ENCODE results near the gene ACOXL. TPM values are rescaled to one million over a fixed set of nuclear protein-coding genes. Genes with fewer than 3 reads are reported as not detected.

The ACOXL gene
- total RNA-seq, 1 donor from 2014 or later: not detected

- H3K9ac ChIP-seq (ENCODE audit: low read depth in 1 of 3, low read length in 3 of 3): no peak overlapping the region
- peaks cover 0 to 2% (median 0%) of the 10 kb centered on the region in 3 donors for H3K9me3 ChIP-seq (ENCODE audit: control insufficient read depth in 3 of 3, low read length in 3 of 3)
- no peaks in the 10 kb centered on the region for H3K4me1 ChIP-seq (ENCODE audit: control insufficient read depth in 3 of 3, insufficient read depth in 3 of 3, low read length in 3 of 3)
- H3K27ac ChIP-seq (ENCODE audit: low read depth, low read length): no peak overlapping the region
- H3K27me3 ChIP-seq (ENCODE audit: control insufficient read depth in 3 of 3, insufficient read depth in 3 of 3, low read length in 3 of 3): peaks cover 0 to 13% (median 3%) of the 10 kb centered on the region in 3 donors
- no peak overlapping the region for H3K4me3 ChIP-seq (ENCODE audit: low read length in 3 of 3)
- H3K36me3 ChIP-seq (ENCODE audit: control insufficient read depth in 3 of 3, insufficient read depth in 3 of 3, low read length in 3 of 3): no peaks in the 10 kb centered on the region
These were observed 144.0 kb downstream of the ACOXL start for GRCh38 chr2:110876167-110876999.

GRCh38 chr2:110877031-110877827 lies 144.9 kb downstream of the ACOXL start:
- Histone ChIP-seq H3K4me1 (ENCODE audit: control insufficient read depth in 3 of 3, insufficient read depth in 3 of 3, low read length in 3 of 3) (no peaks in the 10 kb centered on the region), H3K9ac (ENCODE audit: low read depth in 1 of 3, low read length in 3 of 3) (no peak overlapping the region), H3K27me3 (ENCODE audit: control insufficient read depth in 3 of 3, insufficient read depth in 3 of 3, low read length in 3 of 3) (peaks cover 0 to 13% (median 3%) of the 10 kb centered on the region in 3 donors), H3K27ac (ENCODE audit: low read depth, low read length) (no peak overlapping the region), H3K9me3 (ENCODE audit: control insufficient read depth in 3 of 3, low read length in 3 of 3) (peaks cover 0 to 2% (median 0%) of the 10 kb centered on the region in 3 donors), H3K4me3 (ENCODE audit: low read length in 3 of 3) (no peak overlapping the region), H3K36me3 (ENCODE audit: control insufficient read depth in 3 of 3, insufficient read depth in 3 of 3, low read length in 3 of 3) (no peaks in the 10 kb centered on the region)

DNA sequence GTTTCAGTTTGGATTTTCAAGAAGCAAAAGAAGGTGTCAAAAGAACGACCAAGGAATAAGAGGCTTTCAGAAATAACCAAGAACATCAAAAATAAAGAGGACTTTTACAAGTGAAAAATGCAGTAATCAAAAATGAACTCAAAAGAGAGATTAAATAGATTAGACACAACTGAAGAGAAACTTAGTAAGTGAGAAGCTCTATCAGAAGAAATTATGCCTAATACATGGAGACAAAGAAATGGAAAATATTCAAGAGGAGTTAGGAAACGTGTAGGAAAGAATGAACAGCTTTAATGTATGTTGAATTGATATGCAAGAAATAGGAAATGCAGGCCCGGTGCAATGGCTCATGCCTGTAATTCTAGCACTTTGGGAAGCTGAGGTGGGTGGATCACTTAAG lies 145.8 kb downstream of the ACOXL start:
- no peaks in the 10 kb centered on the region for H3K36me3 ChIP-seq (ENCODE audit: control insufficient read depth in 3 of 3, insufficient read depth in 3 of 3, low read length in 3 of 3)
- H3K9ac ChIP-seq (ENCODE audit: low read depth in 1 of 3, low read length in 3 of 3): no peak overlapping the region

DNA sequence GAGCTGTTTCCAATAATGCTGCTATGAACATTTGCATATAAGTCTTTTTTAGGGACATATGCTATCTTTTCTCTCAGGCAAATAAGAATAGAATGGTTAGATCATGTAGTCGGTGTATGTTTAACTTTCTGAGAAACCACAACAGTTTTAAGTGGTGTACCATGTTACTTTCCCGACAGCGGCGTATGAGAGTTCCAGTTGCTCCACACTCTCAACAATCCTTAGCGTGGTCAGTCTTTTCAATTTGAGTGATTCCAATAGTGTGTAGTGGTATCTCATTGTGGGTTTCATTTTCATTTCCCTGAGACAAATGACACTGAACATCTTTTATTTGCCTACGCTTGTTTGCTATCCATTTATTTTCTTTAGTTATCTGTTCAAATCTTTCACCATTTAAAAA lies 149.5 kb downstream of the ACOXL start:
- no peak overlapping the region for H3K27ac ChIP-seq (ENCODE audit: low read depth, low read length)
- H3K9me3 ChIP-seq (ENCODE audit: control insufficient read depth in 3 of 3, low read length in 3 of 3): peaks cover 0 to 2% (median 0%) of the 10 kb centered on the region in 3 donors
- H3K4me1 ChIP-seq (ENCODE audit: control insufficient read depth in 3 of 3, insufficient read depth in 3 of 3, low read length in 3 of 3): no peaks in the 10 kb centered on the region
- H3K27me3 ChIP-seq (ENCODE audit: control insufficient read depth in 3 of 3, insufficient read depth in 3 of 3, low read length in 3 of 3): peaks cover 0 to 2% (median 0%) of the 10 kb centered on the region in 3 donors
- H3K9ac ChIP-seq (ENCODE audit: low read depth in 1 of 3, low read length in 3 of 3): no peak overlapping the region
- H3K4me3 ChIP-seq (ENCODE audit: low read length in 3 of 3): no peak overlapping the region
- H3K36me3 ChIP-seq (ENCODE audit: control insufficient read depth in 3 of 3, insufficient read depth in 3 of 3, low read length in 3 of 3): no peaks in the 10 kb centered on the region

More for the DNA sequence above, 145.8 kb downstream of the ACOXL start:
- Histone ChIP-seq H3K4me3 (ENCODE audit: low read length in 3 of 3) (no peak overlapping the region), H3K4me1 (ENCODE audit: control insufficient read depth in 3 of 3, insufficient read depth in 3 of 3, low read length in 3 of 3) (no peaks in the 10 kb centered on the region), H3K9me3 (ENCODE audit: control insufficient read depth in 3 of 3, low read length in 3 of 3) (peaks cover 0 to 2% (median 0%) of the 10 kb centered on the region in 3 donors), H3K27me3 (ENCODE audit: control insufficient read depth in 3 of 3, insufficient read depth in 3 of 3, low read length in 3 of 3) (peaks cover 0 to 13% (median 3%) of the 10 kb centered on the region in 3 donors), H3K27ac (ENCODE audit: low read depth, low read length) (no peak overlapping the region)

GRCh38 chr2:110883406-110883805 lies 151.0 kb downstream of the ACOXL start:
- no peak overlapping the region for H3K27ac ChIP-seq (ENCODE audit: low read depth, low read length)
- H3K36me3 ChIP-seq (ENCODE audit: control insufficient read depth in 3 of 3, insufficient read depth in 3 of 3, low read length in 3 of 3): no peaks in the 10 kb centered on the region
- no peaks in the 10 kb centered on the region for H3K9me3 ChIP-seq (ENCODE audit: control insufficient read depth in 3 of 3, low read length in 3 of 3)
- H3K27me3 ChIP-seq (ENCODE audit: control insufficient read depth in 3 of 3, insufficient read depth in 3 of 3, low read length in 3 of 3): no peaks in the 10 kb centered on the region
- no peaks in the 10 kb centered on the region for H3K4me1 ChIP-seq (ENCODE audit: control insufficient read depth in 3 of 3, insufficient read depth in 3 of 3, low read length in 3 of 3)
- H3K9ac ChIP-seq (ENCODE audit: low read depth in 1 of 3, low read length in 3 of 3): no peak overlapping the region
- H3K4me3 ChIP-seq (ENCODE audit: low read length in 3 of 3): no peak overlapping the region

DNA sequence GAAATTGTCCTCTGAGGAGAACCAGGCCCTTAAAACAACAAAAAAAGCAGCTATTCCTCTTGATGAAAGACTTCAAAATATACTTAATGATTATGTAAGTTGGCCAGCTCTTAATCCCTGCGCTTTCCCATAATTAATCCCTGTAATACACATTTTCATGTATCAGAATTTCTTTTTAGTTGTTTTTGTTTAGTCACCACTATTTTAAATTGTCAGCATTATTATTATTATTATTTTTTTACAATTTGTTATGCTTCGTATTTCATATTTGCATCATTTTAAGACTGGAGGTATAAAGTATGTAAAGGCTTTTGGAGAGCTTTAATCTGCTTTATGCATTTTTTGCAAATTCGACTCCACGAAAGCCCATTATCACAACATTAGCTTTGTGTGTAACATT lies 152.9 kb downstream of the ACOXL start:
- Histone ChIP-seq H3K9ac (ENCODE audit: low read depth in 1 of 3, low read length in 3 of 3) (no peak overlapping the region), H3K27me3 (ENCODE audit: control insufficient read depth in 3 of 3, insufficient read depth in 3 of 3, low read length in 3 of 3) (no peaks in the 10 kb centered on the region), H3K4me1 (ENCODE audit: control insufficient read depth in 3 of 3, insufficient read depth in 3 of 3, low read length in 3 of 3) (no peaks in the 10 kb centered on the region), H3K27ac (ENCODE audit: low read depth, low read length) (no peak overlapping the region), H3K36me3 (ENCODE audit: control insufficient read depth in 3 of 3, insufficient read depth in 3 of 3, low read length in 3 of 3) (no peaks in the 10 kb centered on the region), H3K9me3 (ENCODE audit: control insufficient read depth in 3 of 3, low read length in 3 of 3) (no peaks in the 10 kb centered on the region), H3K4me3 (ENCODE audit: low read length in 3 of 3) (no peak overlapping the region)

DNA sequence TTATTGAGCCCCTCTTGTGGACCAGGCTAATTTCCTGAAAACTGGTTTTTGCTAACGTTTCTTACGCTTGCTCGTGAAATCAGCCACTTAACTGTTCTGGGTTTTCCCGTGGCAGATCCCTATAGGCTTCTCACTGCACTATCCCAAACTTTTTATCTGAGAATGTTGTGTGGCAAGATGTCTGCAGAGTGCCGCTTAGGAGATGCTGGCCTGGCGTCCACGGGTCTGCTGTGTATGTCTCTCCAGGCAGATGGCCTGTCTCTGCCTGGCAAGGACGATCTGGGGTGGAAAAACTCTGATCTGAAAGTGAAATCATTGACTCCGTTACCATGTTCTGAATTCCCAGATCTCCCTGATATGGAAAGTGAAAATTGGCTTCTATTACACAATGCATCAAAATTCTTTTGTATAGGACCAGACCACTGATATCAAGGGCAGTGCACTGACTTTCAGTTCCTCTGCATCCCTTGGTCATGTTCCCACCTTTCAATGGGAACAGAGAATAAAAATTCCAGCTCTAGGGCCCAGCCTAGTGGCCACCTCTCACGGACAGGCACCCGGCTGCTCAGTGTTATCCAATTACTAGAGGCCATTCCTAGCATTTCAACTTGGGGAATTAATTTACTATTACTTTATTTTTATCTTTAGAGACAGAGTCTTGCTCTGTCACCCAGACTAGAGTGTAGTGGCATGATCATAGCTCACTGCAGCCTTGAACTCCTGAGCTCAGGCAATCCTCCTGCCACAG lies 154.6 kb downstream of the ACOXL start:
- H3K9ac ChIP-seq (ENCODE audit: low read depth in 1 of 3, low read length in 3 of 3): no peak overlapping the region
- no peaks in the 10 kb centered on the region for H3K9me3 ChIP-seq (ENCODE audit: control insufficient read depth in 3 of 3, low read length in 3 of 3)
- H3K27ac ChIP-seq (ENCODE audit: low read depth, low read length): no peak overlapping the region
- H3K4me1 ChIP-seq (ENCODE audit: control insufficient read depth in 3 of 3, insufficient read depth in 3 of 3, low read length in 3 of 3): no peaks in the 10 kb centered on the region
- H3K4me3 ChIP-seq (ENCODE audit: low read length in 3 of 3): no peak overlapping the region
- H3K36me3 ChIP-seq (ENCODE audit: control insufficient read depth in 3 of 3, insufficient read depth in 3 of 3, low read length in 3 of 3): no peaks in the 10 kb centered on the region
- no peaks in the 10 kb centered on the region for H3K27me3 ChIP-seq (ENCODE audit: control insufficient read depth in 3 of 3, insufficient read depth in 3 of 3, low read length in 3 of 3)

- no peaks in the 10 kb centered on the region for H3K27me3 ChIP-seq (ENCODE audit: control insufficient read depth in 3 of 3, insufficient read depth in 3 of 3, low read length in 3 of 3)
- no peak overlapping the region for H3K27ac ChIP-seq (ENCODE audit: low read depth, low read length)
- no peak overlapping the region for H3K9ac ChIP-seq (ENCODE audit: low read depth in 1 of 3, low read length in 3 of 3)
- H3K9me3 ChIP-seq (ENCODE audit: control insufficient read depth in 3 of 3, low read length in 3 of 3): no peaks in the 10 kb centered on the region
- H3K4me3 ChIP-seq (ENCODE audit: low read length in 3 of 3): no peak overlapping the region
- no peaks in the 10 kb centered on the region for H3K36me3 ChIP-seq (ENCODE audit: control insufficient read depth in 3 of 3, insufficient read depth in 3 of 3, low read length in 3 of 3)
- H3K4me1 ChIP-seq (ENCODE audit: control insufficient read depth in 3 of 3, insufficient read depth in 3 of 3, low read length in 3 of 3): no peaks in the 10 kb centered on the region
These were observed 156.0 kb downstream of the ACOXL start for GRCh38 chr2:110888411-110888810.

DNA sequence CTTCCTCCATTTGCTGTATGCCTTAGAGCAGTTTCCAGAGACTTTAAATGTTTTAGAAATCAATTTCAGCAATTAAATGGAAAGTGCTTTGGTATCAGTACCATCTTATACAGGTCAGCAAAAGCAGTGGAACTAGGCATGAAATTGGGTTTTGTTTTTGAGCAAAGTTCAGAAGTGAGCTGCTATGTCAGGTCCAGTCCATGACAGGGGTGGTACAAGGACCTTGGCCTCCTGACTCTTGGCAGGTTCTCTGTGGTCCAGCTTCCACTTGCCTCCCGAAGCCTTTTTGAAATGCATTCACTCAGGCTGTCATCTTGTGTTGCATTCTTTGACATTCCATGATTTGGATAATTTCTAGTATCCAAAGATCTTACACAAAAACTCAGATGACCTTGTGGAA lies 159.3 kb downstream of the ACOXL start:
- H3K4me1 ChIP-seq (ENCODE audit: control insufficient read depth in 3 of 3, insufficient read depth in 3 of 3, low read length in 3 of 3): no peaks in the 10 kb centered on the region
- H3K27me3 ChIP-seq (ENCODE audit: control insufficient read depth in 3 of 3, insufficient read depth in 3 of 3, low read length in 3 of 3): no peaks in the 10 kb centered on the region
- H3K9ac ChIP-seq (ENCODE audit: low read depth in 1 of 3, low read length in 3 of 3): no peak overlapping the region
- no peaks in the 10 kb centered on the region for H3K9me3 ChIP-seq (ENCODE audit: control insufficient read depth in 3 of 3, low read length in 3 of 3)
- H3K27ac ChIP-seq (ENCODE audit: low read depth, low read length): no peak overlapping the region
- H3K36me3 ChIP-seq (ENCODE audit: control insufficient read depth in 3 of 3, insufficient read depth in 3 of 3, low read length in 3 of 3): no peaks in the 10 kb centered on the region
- H3K4me3 ChIP-seq (ENCODE audit: low read length in 3 of 3): no peak overlapping the region
